Adipocyte (in vitro differentiated cells): ENCODE measurements around the gene SHC2.
"Not testable (repeated sequence)": the region's sequence is repeated elsewhere in the genome, so short reads cannot be mapped to it uniquely, and the experiment has no call there.

Experiments
- DNase-seq: peaks from one replicate; pipeline ENCODE4 v3.0.0-alpha.2; 2015; ENCODE audit warnings: low read depth
- H3K27me3 ChIP-seq: replicated peaks from 2 replicates; pipeline ENCODE4 v1.7.0; 2013; ENCODE audit warnings: mild to moderate bottlenecking, low read length, moderate library complexity; ENCODE audit not compliant: control insufficient read depth, insufficient read depth
- H3K36me3 ChIP-seq: 2 replicates; pipeline ENCODE4 v1.7.0; 2013; ENCODE audit warnings: low read length, mild to moderate bottlenecking, moderate library complexity; ENCODE audit not compliant: control insufficient read depth, insufficient read depth, severe bottlenecking
- H3K4me1 ChIP-seq: 2 replicates; pipeline ENCODE4 v1.7.0; 2013; ENCODE audit warnings: mild to moderate bottlenecking, low read length, moderate library complexity; ENCODE audit not compliant: control insufficient read depth, insufficient read depth
- H3K4me3 ChIP-seq: 2 replicates; pipeline ENCODE4 v1.7.0; 2013; ENCODE audit warnings: mild to moderate bottlenecking, low read length, moderate library complexity
- H3K9ac ChIP-seq: 2 replicates; pipeline ENCODE4 v1.7.0; 2013; ENCODE audit warnings: mild to moderate bottlenecking, low read length, moderate library complexity
- H3K9me3 ChIP-seq: 2 replicates; pipeline ENCODE4 v1.7.0; 2013; ENCODE audit warnings: mild to moderate bottlenecking, low read length, moderate library complexity; ENCODE audit not compliant: control insufficient read depth

Gene SHC2

GRCh38 chr19:413756-414420 is 46.9 kb downstream of the SHC2 start:
- Histone ChIP-seq H3K9me3 (no peaks in the 10 kb centered on the region), H3K36me3 (no peaks in the 10 kb centered on the region), H3K4me1 (no peaks in the 10 kb centered on the region), H3K9ac (no peak overlapping the region), H3K27me3 (peaks cover 35% of the 10 kb centered on the region), H3K4me3 (no peak overlapping the region)
- no peak for DNase-seq

- no peak for DNase-seq
- H3K9me3 ChIP-seq: no peaks in the 10 kb centered on the region
- H3K9ac ChIP-seq: no peak overlapping the region
- H3K36me3 ChIP-seq: no peaks in the 10 kb centered on the region
- H3K27me3 ChIP-seq: peaks cover 35% of the 10 kb centered on the region
- no peak overlapping the region for H3K4me3 ChIP-seq
- H3K4me1 ChIP-seq: no peaks in the 10 kb centered on the region
These were observed 48.2 kb downstream of the SHC2 start for GRCh38 chr19:412356-413355.

- Histone ChIP-seq H3K36me3 (no peaks in the 10 kb centered on the region), H3K9me3 (no peaks in the 10 kb centered on the region), H3K27me3 (peaks cover 35% of the 10 kb centered on the region), H3K4me1 (no peaks in the 10 kb centered on the region), H3K4me3 (no peak overlapping the region), H3K9ac (no peak overlapping the region)
- no peak for DNase-seq
These were observed 49.0 kb downstream of the SHC2 start for GRCh38 chr19:411723-412355.

- not testable (repeated sequence) for H3K9me3 ChIP-seq, H3K4me1 ChIP-seq, H3K36me3 ChIP-seq, H3K4me3 ChIP-seq, DNase-seq, H3K9ac ChIP-seq
- peaks cover 35% of the 10 kb centered on the region for H3K27me3 ChIP-seq
These were observed 49.6 kb downstream of the SHC2 start for GRCh38 chr19:411121-411722.

- no peak for DNase-seq
- Histone ChIP-seq H3K9ac (no peak overlapping the region), H3K4me1 (no peaks in the 10 kb centered on the region), H3K36me3 (no peaks in the 10 kb centered on the region), H3K9me3 (no peaks in the 10 kb centered on the region), H3K27me3 (peaks cover 44% of the 10 kb centered on the region), H3K4me3 (no peak overlapping the region)
These were observed 50.5 kb downstream of the SHC2 start for GRCh38 chr19:410243-410781.

GRCh38 chr19:409516-410242 is 51.2 kb downstream of the SHC2 start:
- Histone ChIP-seq H3K36me3 (no peaks in the 10 kb centered on the region), H3K9me3 (no peaks in the 10 kb centered on the region), H3K9ac (no peak overlapping the region), H3K27me3 (peaks cover 42% of the 10 kb centered on the region), H3K4me1 (no peaks in the 10 kb centered on the region), H3K4me3 (no peak overlapping the region)
- DNase-seq: peak; percentile 15

- Histone ChIP-seq H3K9me3 (no peaks in the 10 kb centered on the region), H3K4me1 (no peaks in the 10 kb centered on the region), H3K4me3 (no peak within 1 kb of the TSS), H3K36me3 (no peaks in the 10 kb centered on the region), H3K27me3 (peaks cover 39% of the 10 kb centered on the region), H3K9ac (no peak within 1 kb of the TSS)
- peak; percentile 56 for DNase-seq
These were observed 51.8 kb downstream of the SHC2 start, which contains the start of gene C2CD4C for GRCh38 chr19:408902-409515. Gene C2CD4C, minus strand, starts transcription at chr19:409147. Its CDS starts 786 bp downstream, at chr19:408361.

- no peak for DNase-seq
- peaks cover 36% of the 10 kb centered on the region for H3K27me3 ChIP-seq
These were observed 52.4 kb downstream of the SHC2 start for GRCh38 chr19:408441-408901.

GRCh38 chr19:407511-408440 is 53.1 kb downstream of the SHC2 start:
- Histone ChIP-seq H3K36me3 (no peaks in the 10 kb centered on the region), H3K9ac (no peak overlapping the region), H3K9me3 (no peaks in the 10 kb centered on the region), H3K4me1 (no peaks in the 10 kb centered on the region), H3K4me3 (no peak overlapping the region), H3K27me3 (peaks cover 39% of the 10 kb centered on the region)
- no peak for DNase-seq

More at GRCh38 chr19:408441-408901, 52.4 kb downstream of the SHC2 start:
- no peaks in the 10 kb centered on the region for H3K9me3 ChIP-seq
- no peak overlapping the region for H3K4me3 ChIP-seq
- no peaks in the 10 kb centered on the region for H3K36me3 ChIP-seq
- H3K4me1 ChIP-seq: no peaks in the 10 kb centered on the region
- no peak overlapping the region for H3K9ac ChIP-seq
